ENCODE results near the gene ST6GALNAC3.
"Not testable (repeated sequence)": the region's sequence is repeated elsewhere in the genome, so short reads cannot be mapped to it uniquely, and the experiment has no call there.

ST6GALNAC3 gene

GRCh38 chr1:76080552-76081079 is 6.1 kb downstream of the ST6GALNAC3 start:
- H3K4me1 ChIP-seq (ENCODE audit: insufficient read depth, low read length), result peaks cover 9% of the 10 kb centered on the region
- H2AFZ ChIP-seq (ENCODE audit: low read depth, low read length), result no peak overlapping the region
- no peaks in the 10 kb centered on the region for H3K9me3 ChIP-seq (ENCODE audit: low read length)
- H3K4me3 ChIP-seq (ENCODE audit: low read length), result no peak overlapping the region
- no peaks in the 10 kb centered on the region for H3K27me3 ChIP-seq (ENCODE audit: insufficient read depth, low read length)
- no peaks in the 10 kb centered on the region for H3K36me3 ChIP-seq (ENCODE audit: insufficient read depth, low read length)

- Histone ChIP-seq H3K4me3 (ENCODE audit: low read length) (no peak overlapping the region), H3K27me3 (ENCODE audit: insufficient read depth, low read length) (no peaks in the 10 kb centered on the region), H2AFZ (ENCODE audit: low read depth, low read length) (no peak overlapping the region), H3K9me3 (ENCODE audit: low read length) (no peaks in the 10 kb centered on the region), H3K36me3 (ENCODE audit: insufficient read depth, low read length) (no peaks in the 10 kb centered on the region), H3K4me1 (ENCODE audit: insufficient read depth, low read length) (peaks cover 4% of the 10 kb centered on the region)
Observed at GRCh38 chr1:76082062-76082461, 7.5 kb downstream of the ST6GALNAC3 start.

GRCh38 chr1:76083189-76083588 is 8.6 kb downstream of the ST6GALNAC3 start:
- no peaks in the 10 kb centered on the region for H3K36me3 ChIP-seq (ENCODE audit: insufficient read depth, low read length)
- H2AFZ ChIP-seq (ENCODE audit: low read depth, low read length), result no peak overlapping the region
- peak overlapping the region; percentile 11 for H3K4me3 ChIP-seq (ENCODE audit: low read length)
- H3K27me3 ChIP-seq (ENCODE audit: insufficient read depth, low read length), result no peaks in the 10 kb centered on the region
- H3K4me1 ChIP-seq (ENCODE audit: insufficient read depth, low read length), result peaks cover 4% of the 10 kb centered on the region
- no peaks in the 10 kb centered on the region for H3K9me3 ChIP-seq (ENCODE audit: low read length)

- peaks cover 4% of the 10 kb centered on the region for H3K4me1 ChIP-seq (ENCODE audit: insufficient read depth, low read length)
- H3K36me3 ChIP-seq (ENCODE audit: insufficient read depth, low read length), result no peaks in the 10 kb centered on the region
- no peak overlapping the region for H3K4me3 ChIP-seq (ENCODE audit: low read length)
- H2AFZ ChIP-seq (ENCODE audit: low read depth, low read length), result no peak overlapping the region
- no peaks in the 10 kb centered on the region for H3K27me3 ChIP-seq (ENCODE audit: insufficient read depth, low read length)
- H3K9me3 ChIP-seq (ENCODE audit: low read length), result no peaks in the 10 kb centered on the region
Observed at GRCh38 chr1:76084029-76084627, 9.6 kb downstream of the ST6GALNAC3 start.

GRCh38 chr1:76084685-76085084 is 10.1 kb downstream of the ST6GALNAC3 start:
- peaks cover 4% of the 10 kb centered on the region for H3K4me1 ChIP-seq (ENCODE audit: insufficient read depth, low read length)
- H3K27me3 ChIP-seq (ENCODE audit: insufficient read depth, low read length), result no peaks in the 10 kb centered on the region
- H3K9me3 ChIP-seq (ENCODE audit: low read length), result no peaks in the 10 kb centered on the region
- no peak overlapping the region for H2AFZ ChIP-seq (ENCODE audit: low read depth, low read length)
- no peak overlapping the region for H3K4me3 ChIP-seq (ENCODE audit: low read length)
- no peaks in the 10 kb centered on the region for H3K36me3 ChIP-seq (ENCODE audit: insufficient read depth, low read length)

- no peak overlapping the region for H3K4me3 ChIP-seq (ENCODE audit: low read length)
- H3K27me3 ChIP-seq (ENCODE audit: insufficient read depth, low read length), result no peaks in the 10 kb centered on the region
- no peak overlapping the region for H2AFZ ChIP-seq (ENCODE audit: low read depth, low read length)
- no peaks in the 10 kb centered on the region for H3K36me3 ChIP-seq (ENCODE audit: insufficient read depth, low read length)
- no peaks in the 10 kb centered on the region for H3K9me3 ChIP-seq (ENCODE audit: low read length)
- peaks cover 13% of the 10 kb centered on the region for H3K4me1 ChIP-seq (ENCODE audit: insufficient read depth, low read length)
Observed at GRCh38 chr1:76086109-76086508, 11.6 kb downstream of the ST6GALNAC3 start.

- H2AFZ ChIP-seq (ENCODE audit: low read depth, low read length), result no peak overlapping the region
- H3K4me1 ChIP-seq (ENCODE audit: insufficient read depth, low read length), result peaks cover 13% of the 10 kb centered on the region
- no peaks in the 10 kb centered on the region for H3K36me3 ChIP-seq (ENCODE audit: insufficient read depth, low read length)
- no peak overlapping the region for H3K4me3 ChIP-seq (ENCODE audit: low read length)
- H3K27me3 ChIP-seq (ENCODE audit: insufficient read depth, low read length), result no peaks in the 10 kb centered on the region
- H3K9me3 ChIP-seq (ENCODE audit: low read length), result no peaks in the 10 kb centered on the region
Observed at GRCh38 chr1:76086597-76086996, 12.1 kb downstream of the ST6GALNAC3 start.

- H3K27me3 ChIP-seq (ENCODE audit: insufficient read depth, low read length), result no peaks in the 10 kb centered on the region
- no peaks in the 10 kb centered on the region for H3K9me3 ChIP-seq (ENCODE audit: low read length)
- H3K4me3 ChIP-seq (ENCODE audit: low read length), result no peak overlapping the region
- no peaks in the 10 kb centered on the region for H3K36me3 ChIP-seq (ENCODE audit: insufficient read depth, low read length)
- H2AFZ ChIP-seq (ENCODE audit: low read depth, low read length), result no peak overlapping the region
- peaks cover 10% of the 10 kb centered on the region for H3K4me1 ChIP-seq (ENCODE audit: insufficient read depth, low read length)
Observed at GRCh38 chr1:76090283-76091203, 16.0 kb downstream of the ST6GALNAC3 start.

- Histone ChIP-seq H3K4me3 (ENCODE audit: low read length) (no peak overlapping the region), H3K27me3 (ENCODE audit: insufficient read depth, low read length) (no peaks in the 10 kb centered on the region), H3K36me3 (ENCODE audit: insufficient read depth, low read length) (no peaks in the 10 kb centered on the region), H3K4me1 (ENCODE audit: insufficient read depth, low read length) (peaks cover 10% of the 10 kb centered on the region), H2AFZ (ENCODE audit: low read depth, low read length) (no peak overlapping the region), H3K9me3 (ENCODE audit: low read length) (no peaks in the 10 kb centered on the region)
Observed at GRCh38 chr1:76092812-76093211, 18.3 kb downstream of the ST6GALNAC3 start.

GRCh38 chr1:76093522-76094312 is 19.2 kb downstream of the ST6GALNAC3 start:
- Histone ChIP-seq H3K36me3 (ENCODE audit: insufficient read depth, low read length) (no peaks in the 10 kb centered on the region), H3K4me3 (ENCODE audit: low read length) (no peak overlapping the region), H2AFZ (ENCODE audit: low read depth, low read length) (no peak overlapping the region), H3K4me1 (ENCODE audit: insufficient read depth, low read length) (peaks cover 10% of the 10 kb centered on the region), H3K27me3 (ENCODE audit: insufficient read depth, low read length) (no peaks in the 10 kb centered on the region), H3K9me3 (ENCODE audit: low read length) (no peaks in the 10 kb centered on the region)

GRCh38 chr1:76095802-76096201 is 21.3 kb downstream of the ST6GALNAC3 start:
- no peak overlapping the region for H2AFZ ChIP-seq (ENCODE audit: low read depth, low read length)
- H3K4me1 ChIP-seq (ENCODE audit: insufficient read depth, low read length), result peaks cover 5% of the 10 kb centered on the region
- H3K4me3 ChIP-seq (ENCODE audit: low read length), result no peak overlapping the region
- no peaks in the 10 kb centered on the region for H3K27me3 ChIP-seq (ENCODE audit: insufficient read depth, low read length)
- no peaks in the 10 kb centered on the region for H3K36me3 ChIP-seq (ENCODE audit: insufficient read depth, low read length)
- H3K9me3 ChIP-seq (ENCODE audit: low read length), result no peaks in the 10 kb centered on the region

GRCh38 chr1:76097064-76097463 is 22.5 kb downstream of the ST6GALNAC3 start:
- not testable (repeated sequence) for H2AFZ ChIP-seq (ENCODE audit: low read depth, low read length); H3K4me3 ChIP-seq (ENCODE audit: low read length); H3K36me3 ChIP-seq (ENCODE audit: insufficient read depth, low read length); H3K9me3 ChIP-seq (ENCODE audit: low read length); H3K27me3 ChIP-seq (ENCODE audit: insufficient read depth, low read length)
- H3K4me1 ChIP-seq (ENCODE audit: insufficient read depth, low read length), result peaks cover 14% of the 10 kb centered on the region

GRCh38 chr1:76098845-76099244 is 24.3 kb downstream of the ST6GALNAC3 start:
- Histone ChIP-seq H3K4me1 (ENCODE audit: insufficient read depth, low read length) (peaks cover 27% of the 10 kb centered on the region), H3K9me3 (ENCODE audit: low read length) (no peaks in the 10 kb centered on the region), H2AFZ (ENCODE audit: low read depth, low read length) (no peak overlapping the region), H3K27me3 (ENCODE audit: insufficient read depth, low read length) (no peaks in the 10 kb centered on the region), H3K4me3 (ENCODE audit: low read length) (no peak overlapping the region), H3K36me3 (ENCODE audit: insufficient read depth, low read length) (no peaks in the 10 kb centered on the region)

Measured in neuron (in vitro differentiated cells).